Esophagus muscularis mucosa (tissue), 3 donors: ENCODE results near the gene TRMT10A.

Experiments
- POLR2AphosphoS5 ChIP-seq, 2 donors: sonication (generic); formaldehyde crosslinking; IDR thresholded peaks; one replicate each; pipeline ENCODE4 v1.6.1; 2017; ENCODE audit warnings: antibody characterized with exemption in 2 of 2
- TF ChIP-seq, protein P1 (sequence below), 3 experiments: fragments of 200-600 bp in 2 of 3; fragments of 450-650 bp in 1 of 3; sonication (generic) in 2 of 3; IDR thresholded peaks; one replicate each; pipeline ENCODE4 v1.5.1; 2017 to 2019; ENCODE audit warnings: antibody characterized with exemption in 3 of 3, mild to moderate bottlenecking in 2 of 3, moderate library complexity in 1 of 3

DNA sequence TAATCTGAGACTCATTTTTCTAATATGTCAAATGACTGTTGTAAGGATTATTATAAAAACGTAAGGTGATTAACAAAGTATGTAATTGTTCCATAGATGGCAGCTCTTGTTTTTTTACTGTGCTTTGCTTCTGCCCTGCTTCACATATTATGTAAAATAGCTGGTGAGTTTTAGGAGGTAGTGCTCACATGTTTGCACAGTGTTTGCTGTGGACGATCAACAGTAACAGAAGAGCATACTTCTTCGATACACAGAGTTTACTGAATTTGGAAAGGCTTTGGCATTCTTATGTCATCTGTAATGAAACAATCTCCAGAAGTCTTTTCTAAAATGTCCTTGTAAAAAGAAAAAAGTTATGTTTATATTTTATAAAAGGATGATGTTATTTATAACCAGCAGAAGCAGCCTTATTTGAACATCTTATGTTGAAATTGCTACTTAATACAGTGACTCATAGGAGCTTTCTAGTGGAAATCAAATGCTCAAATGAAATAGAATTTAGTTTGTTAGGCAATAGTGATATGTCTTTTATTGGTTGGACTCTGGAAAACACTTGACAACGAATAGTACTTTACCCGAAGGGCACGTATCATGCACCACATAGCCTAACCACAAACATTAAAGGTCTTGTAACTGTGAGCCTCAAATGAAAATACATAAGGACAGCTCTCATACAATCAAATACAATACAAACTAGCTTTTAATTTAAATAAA, 8.8 kb upstream of the TRMT10A start:
- TF ChIP-seq, protein P1, sequence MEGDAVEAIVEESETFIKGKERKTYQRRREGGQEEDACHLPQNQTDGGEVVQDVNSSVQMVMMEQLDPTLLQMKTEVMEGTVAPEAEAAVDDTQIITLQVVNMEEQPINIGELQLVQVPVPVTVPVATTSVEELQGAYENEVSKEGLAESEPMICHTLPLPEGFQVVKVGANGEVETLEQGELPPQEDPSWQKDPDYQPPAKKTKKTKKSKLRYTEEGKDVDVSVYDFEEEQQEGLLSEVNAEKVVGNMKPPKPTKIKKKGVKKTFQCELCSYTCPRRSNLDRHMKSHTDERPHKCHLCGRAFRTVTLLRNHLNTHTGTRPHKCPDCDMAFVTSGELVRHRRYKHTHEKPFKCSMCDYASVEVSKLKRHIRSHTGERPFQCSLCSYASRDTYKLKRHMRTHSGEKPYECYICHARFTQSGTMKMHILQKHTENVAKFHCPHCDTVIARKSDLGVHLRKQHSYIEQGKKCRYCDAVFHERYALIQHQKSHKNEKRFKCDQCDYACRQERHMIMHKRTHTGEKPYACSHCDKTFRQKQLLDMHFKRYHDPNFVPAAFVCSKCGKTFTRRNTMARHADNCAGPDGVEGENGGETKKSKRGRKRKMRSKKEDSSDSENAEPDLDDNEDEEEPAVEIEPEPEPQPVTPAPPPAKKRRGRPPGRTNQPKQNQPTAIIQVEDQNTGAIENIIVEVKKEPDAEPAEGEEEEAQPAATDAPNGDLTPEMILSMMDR (IDR thresholded peaks at IDR 0.05) = no peak
- TF ChIP-seq POLR2AphosphoS5 (IDR thresholded peaks at IDR 0.05) = no peak
